K562 (cell line): ENCODE results near the gene SERP1. TPM values are rescaled to one million over a fixed set of nuclear protein-coding genes. Genes with fewer than 3 reads are reported as not detected.

ENCODE experiments used
- ARNT ChIP-seq, 2 experiments: fragments of 450-650 bp; IDR thresholded peaks; 2 replicates each; pipeline ENCODE4 v1.6.1; 2016; ENCODE audit warnings: mild to moderate bottlenecking in 1 of 2
- CHD2 ChIP-seq: IDR thresholded peaks from 2 replicates; pipeline ENCODE4 v1.6.1; 2011; ENCODE audit warnings: low read depth, low read length
- EGR1 ChIP-seq: fragments of 450-650 bp; conservative IDR thresholded peaks from 2 replicates; pipeline ENCODE4 v1.6.1; 2017; ENCODE audit warnings: mild to moderate bottlenecking
- HDAC8 ChIP-seq: fragments of 450-650 bp; IDR thresholded peaks from 2 replicates; pipeline ENCODE4 v1.6.1; 2016; ENCODE audit warnings: mild to moderate bottlenecking, missing genetic modification characterization, moderate library complexity, missing compliant biosample characterization
- HIVEP1 ChIP-seq: fragments of 250-450 bp; sonication (Bioruptor Pico); IDR thresholded peaks from 2 replicates; pipeline ENCODE4 v1.4.0; 2020; ENCODE audit warnings: mild to moderate bottlenecking
- IFI16 ChIP-seq: fragments of 250-450 bp; sonication (Bioruptor Pico); IDR thresholded peaks from 2 replicates; pipeline ENCODE4 v2.1.2; 2022; ENCODE audit warnings: mild to moderate bottlenecking, inconsistent platforms
- KAT2B ChIP-seq: IDR thresholded peaks from one replicate; pipeline ENCODE4 v1.6.1; 2012; ENCODE audit warnings: low read depth, mild to moderate bottlenecking, control low read depth, inconsistent platforms, low read length, moderate library complexity
- KLF13 ChIP-seq: fragments of 450-650 bp; IDR thresholded peaks from 2 replicates; pipeline ENCODE4 v1.6.1; 2016; ENCODE audit warnings: missing genetic modification characterization, low read depth, mild to moderate bottlenecking, missing compliant biosample characterization, moderate library complexity, borderline replicate concordance
- MCM5 ChIP-seq: fragments of 450-650 bp; IDR thresholded peaks from 2 replicates; pipeline ENCODE4 v1.6.1; 2016; ENCODE audit warnings: low read depth
- NR3C1 ChIP-seq: sonication (generic); formaldehyde crosslinking; IDR thresholded peaks from 2 replicates; pipeline ENCODE4 v1.8.1; 2022; ENCODE audit warnings: missing genetic modification reagents
- PPARD ChIP-seq: fragments of 250-450 bp; sonication (Bioruptor Pico); IDR thresholded peaks from 2 replicates; pipeline ENCODE4 v1.8.0; 2022; ENCODE audit warnings: inconsistent platforms, mild to moderate bottlenecking, moderate library complexity
- RBM17 ChIP-seq: fragments of 200-400 bp; formaldehyde crosslinking; IDR thresholded peaks from 2 replicates; pipeline ENCODE4 v1.6.1; 2017; ENCODE audit warnings: low read depth, mild to moderate bottlenecking, low read length, borderline replicate concordance
- SMARCA4 ChIP-seq: fragments of 450-650 bp; IDR thresholded peaks from 2 replicates; pipeline ENCODE4 v1.6.1; 2016
- SOX6 ChIP-seq: fragments of 450-650 bp; IDR thresholded peaks from 2 replicates; pipeline ENCODE4 v1.6.1; 2014; ENCODE audit warnings: mild to moderate bottlenecking
- TAF15 ChIP-seq: fragments of 200-400 bp; formaldehyde crosslinking; IDR thresholded peaks from 2 replicates; pipeline ENCODE4 v1.6.1; 2017; ENCODE audit warnings: mild to moderate bottlenecking, low read depth, low read length, moderate library complexity
- ZBTB17 ChIP-seq: fragments of 450-650 bp; formaldehyde crosslinking; IDR thresholded peaks from 2 replicates; pipeline ENCODE4 v1.4.0; 2020; ENCODE audit warnings: mild to moderate bottlenecking
- ZBTB2 ChIP-seq: fragments of 450-650 bp; IDR thresholded peaks from 2 replicates; pipeline ENCODE4 v1.6.1; 2016; ENCODE audit warnings: antibody characterized with exemption
- ZNF3 ChIP-seq: fragments of 250-450 bp; sonication (Bioruptor Pico); IDR thresholded peaks from 2 replicates; pipeline ENCODE4 v1.5.0; 2021; ENCODE audit warnings: mild to moderate bottlenecking, moderate library complexity
- ZNF408 ChIP-seq: fragments of 250-450 bp; sonication (Bioruptor Pico); IDR thresholded peaks from 2 replicates; pipeline ENCODE4 v1.4.0; 2020; ENCODE audit warnings: low read depth, mild to moderate bottlenecking, moderate library complexity
- ZNF449 ChIP-seq: fragments of 250-450 bp; sonication (Bioruptor Pico); IDR thresholded peaks from 2 replicates; pipeline ENCODE4 v1.8.0; 2022; ENCODE audit warnings: moderate library complexity, mild to moderate bottlenecking, inconsistent platforms
- ZNF551 ChIP-seq: fragments of 250-450 bp; sonication (Bioruptor Pico); IDR thresholded peaks from 2 replicates; pipeline ENCODE4 v1.5.0; 2021; ENCODE audit warnings: mild to moderate bottlenecking, moderate library complexity
- ZZZ3 ChIP-seq: fragments of 450-650 bp; IDR thresholded peaks from 2 replicates; pipeline ENCODE4 v1.6.1; 2016; ENCODE audit warnings: antibody characterized with exemption, mild to moderate bottlenecking, moderate library complexity
- polyA plus RNA-seq, 8 experiments: library from polyadenylated mRNA; depleted of rRNA in 4 of 8; stranded (reverse) in 5 of 8; unstranded in 3 of 8; fragments of >200 nt; fragmentation: Nextera tagmentation in 2 of 8; fragmentation: Illumina TruSeq in 1 of 8; extraction: Ambion mirVana in 2 of 8; extraction: Trizol in 1 of 8; gene quantifications; 2 replicates each; pipeline versions ENCODE4 v1.2.1 to v1.2.3, GENCODE V29; 2011 to 2014; ENCODE audit warnings: inconsistent platforms in 1 of 8, missing spikeins in 1 of 8
- total RNA-seq, 7 experiments: library from RNA; depleted of rRNA in 6 of 7; stranded (reverse); fragments of >200 nt in 6 of 7; fragmentation: Illumina TruSeq in 2 of 7; extraction: Trizol in 2 of 7; gene quantifications; 2 replicates each; pipeline versions ENCODE4 v1.2.1 to v1.2.3, GENCODE V29; 2011 to 2021; ENCODE audit warnings: low replicate concordance in 1 of 7
- TF ChIP-seq, protein P1 (sequence below): fragments of 150-350 bp; conservative IDR thresholded peaks from 2 replicates; pipeline ENCODE4 v1.6.1; 2014; ENCODE audit warnings: low read length
- TF ChIP-seq, protein P2 (sequence below): sonication (generic); formaldehyde crosslinking; IDR thresholded peaks from 2 replicates; pipeline ENCODE4 v1.9.0; 2022; ENCODE audit warnings: mild to moderate bottlenecking, missing genetic modification reagents

The SERP1 gene
- total and polyA plus RNA-seq, 9 of the 15 experiments (the other 6 are each of a cell fraction or from before 2014, with no cell fraction given), result 38.6 to 443 (median 121) TPM

GRCh38 chr3:150546226-150547044, at the start of gene SERP1, which contains the start of gene EIF2A (continued):
- TF ChIP-seq, protein P1, sequence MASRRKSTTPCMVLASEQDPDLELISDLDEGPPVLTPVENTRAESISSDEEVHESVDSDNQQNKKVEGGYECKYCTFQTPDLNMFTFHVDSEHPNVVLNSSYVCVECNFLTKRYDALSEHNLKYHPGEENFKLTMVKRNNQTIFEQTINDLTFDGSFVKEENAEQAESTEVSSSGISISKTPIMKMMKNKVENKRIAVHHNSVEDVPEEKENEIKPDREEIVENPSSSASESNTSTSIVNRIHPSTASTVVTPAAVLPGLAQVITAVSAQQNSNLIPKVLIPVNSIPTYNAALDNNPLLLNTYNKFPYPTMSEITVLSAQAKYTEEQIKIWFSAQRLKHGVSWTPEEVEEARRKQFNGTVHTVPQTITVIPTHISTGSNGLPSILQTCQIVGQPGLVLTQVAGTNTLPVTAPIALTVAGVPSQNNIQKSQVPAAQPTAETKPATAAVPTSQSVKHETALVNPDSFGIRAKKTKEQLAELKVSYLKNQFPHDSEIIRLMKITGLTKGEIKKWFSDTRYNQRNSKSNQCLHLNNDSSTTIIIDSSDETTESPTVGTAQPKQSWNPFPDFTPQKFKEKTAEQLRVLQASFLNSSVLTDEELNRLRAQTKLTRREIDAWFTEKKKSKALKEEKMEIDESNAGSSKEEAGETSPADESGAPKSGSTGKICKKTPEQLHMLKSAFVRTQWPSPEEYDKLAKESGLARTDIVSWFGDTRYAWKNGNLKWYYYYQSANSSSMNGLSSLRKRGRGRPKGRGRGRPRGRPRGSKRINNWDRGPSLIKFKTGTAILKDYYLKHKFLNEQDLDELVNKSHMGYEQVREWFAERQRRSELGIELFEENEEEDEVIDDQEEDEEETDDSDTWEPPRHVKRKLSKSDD, result no peak; the same call in 1 of the 2 replicates
- no peak for TF ChIP-seq ZNF449 (CRISPR knock-in tag)
- TF ChIP-seq KAT2B, result no peak
- no peak; the same call in 1 of the 2 replicates for TF ChIP-seq SMARCA4
- no peak for TF ChIP-seq ZZZ3
- no peak; the same call in 1 of the 2 replicates for TF ChIP-seq SOX6
- no peak for TF ChIP-seq MCM5
- TF ChIP-seq RBM17, result no peak
- no peak for TF ChIP-seq ZNF3 (CRISPR knock-in tag)
- TF ChIP-seq ZBTB17 (CRISPR knock-in tag), result no peak
- no peak for TF ChIP-seq ZNF551 (CRISPR knock-in tag)
- peak; percentile 72 for TF ChIP-seq ZBTB2
- TF ChIP-seq TAF15, result no peak
- no peak for TF ChIP-seq KLF13
- TF ChIP-seq NR3C1 (CRISPR knock-in tag), result 0 out of 2 replicates have a peak, but pooled peaks have one; percentile 80
- TF ChIP-seq EGR1, result no peak
- 0 out of 4 replicates have a peak, but pooled peaks of 1 of the 2 experiments have one; percentile 11 for TF ChIP-seq ARNT (IDR thresholded peaks at IDR 0.05)
- TF ChIP-seq PPARD (CRISPR knock-in tag), result no peak
- no peak for TF ChIP-seq HIVEP1 (CRISPR knock-in tag)
- no peak for TF ChIP-seq ZNF408 (CRISPR knock-in tag)
- TF ChIP-seq, protein P2, sequence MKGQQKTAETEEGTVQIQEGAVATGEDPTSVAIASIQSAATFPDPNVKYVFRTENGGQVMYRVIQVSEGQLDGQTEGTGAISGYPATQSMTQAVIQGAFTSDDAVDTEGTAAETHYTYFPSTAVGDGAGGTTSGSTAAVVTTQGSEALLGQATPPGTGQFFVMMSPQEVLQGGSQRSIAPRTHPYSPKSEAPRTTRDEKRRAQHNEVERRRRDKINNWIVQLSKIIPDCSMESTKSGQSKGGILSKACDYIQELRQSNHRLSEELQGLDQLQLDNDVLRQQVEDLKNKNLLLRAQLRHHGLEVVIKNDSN (CRISPR knock-in tag), result no peak
- no peak for TF ChIP-seq HDAC8
- TF ChIP-seq IFI16 (CRISPR knock-in tag), result no peak
- TF ChIP-seq CHD2, result no peak; the same call in 1 of the 2 replicates
